NCI-H1694 treated with DMSO at 0.1 percent for 48 hours (cell line): ENCODE measurements around the gene RUNDC3A.
A peak's percentile ranks its signal among the peaks of the same experiment; 100 is the strongest.
"Not testable (repeated sequence)": the region's sequence is repeated elsewhere in the genome, so short reads cannot be mapped to it uniquely, and the experiment has no call there.

ENCODE experiments used
- DNase-seq: peaks from one replicate; lab custom pipeline; 2025; lab: John Stamatoyannopoulos, UW

Gene RUNDC3A

DNA sequence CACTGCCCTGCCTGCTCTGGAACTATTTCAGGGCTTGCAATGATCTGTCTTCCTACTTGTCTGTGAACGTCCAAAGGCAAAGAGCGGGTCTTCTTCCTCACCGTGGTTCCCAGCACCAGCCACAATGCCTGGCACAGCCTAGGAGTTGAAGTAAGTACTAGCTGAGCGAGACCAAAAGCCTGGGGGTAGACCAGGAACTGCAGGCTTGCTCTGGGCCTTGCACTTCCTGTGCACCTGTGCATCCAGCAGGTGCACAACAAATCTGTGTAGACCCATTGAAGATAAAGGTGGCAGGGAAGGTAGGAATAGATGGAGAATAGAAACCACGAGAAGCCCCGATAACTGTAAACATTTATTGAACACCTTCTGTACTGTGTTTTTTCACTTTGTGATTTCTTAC lies 50.6 kb downstream of the RUNDC3A start:
- DNase-seq: no peak

DNA sequence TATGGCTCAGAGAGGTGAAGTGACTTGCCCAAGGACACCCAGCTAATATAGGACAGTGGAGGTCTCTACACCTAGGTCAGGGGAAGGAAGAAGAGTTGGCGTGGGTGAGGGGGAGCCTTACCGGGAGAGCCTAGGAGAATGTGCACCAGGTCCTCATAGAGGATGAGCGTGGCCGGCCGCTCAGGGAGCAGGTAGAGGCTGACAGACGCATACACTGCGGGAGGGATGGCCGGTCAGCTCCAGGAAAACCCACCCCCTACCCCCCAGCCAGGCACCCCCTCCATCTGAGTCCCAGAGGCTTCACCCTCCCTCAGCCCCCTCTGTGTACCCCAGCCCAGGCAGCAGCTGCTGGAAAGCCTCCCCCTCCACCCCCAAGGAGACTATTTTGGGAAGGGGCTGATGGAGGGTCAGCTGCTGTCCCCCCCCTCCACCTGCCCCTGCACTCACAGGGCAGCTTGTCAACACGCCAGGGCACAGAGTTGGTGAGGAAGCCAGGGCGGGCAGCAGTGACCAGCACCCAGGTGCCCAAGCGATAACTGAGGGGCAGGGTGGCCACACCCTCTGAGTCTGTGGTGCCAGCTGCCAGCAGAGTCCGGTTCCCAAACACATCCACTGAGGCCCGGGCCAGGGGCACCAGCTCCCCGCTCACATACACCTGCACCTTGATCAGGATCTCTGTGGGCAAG lies 51.2 kb downstream of the RUNDC3A start:
- DNase-seq: no peak

GRCh38 chr17:44360144-44360533 lies 51.7 kb downstream of the RUNDC3A start:
- DNase-seq: no peak

DNA sequence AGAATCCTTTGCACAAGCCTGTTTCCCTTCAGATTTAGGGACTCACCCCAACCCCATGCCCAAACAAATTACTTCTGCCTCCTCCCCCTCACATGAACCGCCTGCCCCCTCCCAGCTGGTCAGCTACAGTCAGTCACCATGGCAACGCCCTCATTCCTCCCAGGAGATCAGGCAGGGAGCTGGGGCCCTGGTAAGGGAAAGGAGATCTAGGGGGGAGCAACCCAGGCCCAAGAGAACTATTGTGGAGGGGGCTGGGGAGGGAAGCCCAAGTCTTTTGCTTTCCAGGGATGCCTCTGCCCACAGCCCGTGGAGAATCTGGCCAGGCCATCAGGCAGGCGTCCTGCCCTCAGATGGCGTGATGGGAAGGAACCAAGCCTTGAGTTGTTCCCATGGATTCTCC lies 52.4 kb downstream of the RUNDC3A start:
- DNase-seq: no peak

GRCh38 chr17:44361292-44362260 lies 53.2 kb downstream of the RUNDC3A start:
- no peak for DNase-seq

DNA sequence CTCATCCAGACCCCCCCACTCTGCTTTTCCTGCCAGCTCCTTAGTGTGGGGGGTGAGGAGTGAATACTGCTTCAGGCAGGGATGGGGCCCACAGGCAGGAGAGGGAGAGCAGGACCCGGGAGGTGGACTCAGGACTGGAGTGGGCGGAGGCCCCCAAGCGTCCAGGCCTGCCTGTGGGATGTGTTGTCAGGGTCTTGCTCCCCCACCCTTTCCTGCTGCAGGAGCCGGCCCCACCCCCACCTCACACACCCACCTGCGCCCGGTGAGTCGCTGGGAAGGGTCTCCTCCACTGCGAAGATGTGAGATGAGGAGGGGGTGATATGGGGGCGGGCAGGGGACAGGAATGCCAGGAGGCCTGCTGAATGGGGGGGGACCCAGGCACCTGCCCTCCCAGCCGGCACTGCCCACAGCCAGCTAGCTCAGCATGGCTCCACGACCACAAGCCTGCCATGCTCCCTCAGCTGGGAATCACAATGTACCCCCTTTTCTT lies 54.1 kb downstream of the RUNDC3A start:
- no peak for DNase-seq

DNA sequence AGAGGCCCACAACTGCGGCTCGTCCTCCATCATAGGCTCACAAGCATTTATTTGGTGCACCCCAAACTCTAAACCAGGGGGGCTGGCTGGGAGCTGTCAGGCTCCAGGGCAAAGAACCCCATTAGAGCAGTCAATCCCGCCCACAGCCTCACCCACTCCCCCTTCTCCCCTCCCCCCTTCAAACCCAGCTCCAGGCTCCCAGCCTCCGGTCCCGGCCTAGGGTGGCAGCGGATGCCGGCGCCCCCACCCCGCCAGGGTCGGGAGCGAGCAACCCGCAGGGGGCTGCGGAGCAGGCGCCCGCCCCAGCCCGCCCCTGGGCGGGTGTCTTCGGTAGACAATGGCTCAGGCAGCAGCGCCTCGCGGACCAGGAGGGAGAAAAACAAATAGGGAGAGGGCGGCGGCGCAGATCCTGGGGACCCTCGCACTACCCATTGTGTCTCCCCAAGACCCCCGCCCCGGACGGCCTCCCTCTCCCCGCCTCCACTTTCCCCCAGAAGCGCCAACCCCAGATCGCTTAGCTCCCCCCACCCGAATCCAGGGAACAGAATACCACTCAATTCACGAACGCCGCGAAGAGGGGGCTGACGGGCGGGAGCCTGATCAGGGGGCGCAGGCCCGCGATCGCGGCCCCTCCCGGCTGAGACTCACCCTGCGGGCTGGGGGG lies 54.7 kb downstream of the RUNDC3A start:
- no peak for DNase-seq

DNA sequence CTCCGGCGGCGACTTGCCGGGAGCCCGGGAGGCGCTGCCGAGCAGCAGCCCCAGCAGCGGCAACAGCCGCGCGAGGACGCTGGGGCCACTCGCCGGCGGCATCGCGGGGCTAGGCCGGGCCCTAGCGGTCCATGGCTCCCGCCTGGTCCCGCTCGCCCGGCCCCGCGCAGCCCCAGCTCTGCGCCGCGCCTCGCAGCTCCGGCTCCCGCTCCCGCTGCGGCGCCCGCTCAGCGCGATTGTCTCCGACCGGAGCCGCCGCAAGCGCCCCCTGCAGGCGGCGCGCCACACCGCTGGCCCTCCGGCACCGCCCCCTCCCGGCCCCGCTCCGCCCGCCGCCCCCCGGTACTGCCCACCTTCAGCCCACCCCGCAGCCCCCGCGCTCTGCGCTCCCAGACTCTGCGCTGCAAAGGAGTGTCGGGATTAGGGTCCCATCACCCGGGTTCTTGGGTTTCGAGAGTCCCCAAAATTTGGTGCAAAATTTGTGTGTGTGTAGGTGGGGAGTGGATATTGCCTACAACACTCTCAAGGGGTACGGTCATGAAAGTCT lies 55.3 kb downstream of the RUNDC3A start, which contains the start of gene FAM171A2:
Gene FAM171A2 (minus strand): TSS at position 241 of the 547 bp plus-strand sequence. CDS start 139 bp downstream, at position 102.
- DNase-seq: peak; percentile 35

DNA sequence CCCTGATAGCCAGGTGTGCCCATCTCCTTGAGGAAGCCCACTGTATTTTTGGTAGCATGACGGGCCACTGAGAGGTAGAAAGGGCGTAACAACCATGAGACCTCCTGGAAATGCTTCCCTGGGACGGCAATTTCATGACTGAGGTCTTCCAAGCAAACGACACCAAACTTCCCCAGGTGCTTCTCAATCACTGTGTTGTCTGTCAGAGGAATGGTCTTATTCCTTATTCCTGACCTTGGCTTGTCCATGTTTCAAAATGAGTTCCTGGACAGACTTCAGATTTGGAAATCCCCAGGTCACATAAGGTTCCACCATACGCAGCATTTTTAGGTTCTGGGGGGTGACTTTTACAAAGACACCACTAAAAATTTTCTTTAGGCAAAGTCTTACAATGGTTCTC lies 56.6 kb downstream of the RUNDC3A start:
- DNase-seq: not testable (repeated sequence)

DNA sequence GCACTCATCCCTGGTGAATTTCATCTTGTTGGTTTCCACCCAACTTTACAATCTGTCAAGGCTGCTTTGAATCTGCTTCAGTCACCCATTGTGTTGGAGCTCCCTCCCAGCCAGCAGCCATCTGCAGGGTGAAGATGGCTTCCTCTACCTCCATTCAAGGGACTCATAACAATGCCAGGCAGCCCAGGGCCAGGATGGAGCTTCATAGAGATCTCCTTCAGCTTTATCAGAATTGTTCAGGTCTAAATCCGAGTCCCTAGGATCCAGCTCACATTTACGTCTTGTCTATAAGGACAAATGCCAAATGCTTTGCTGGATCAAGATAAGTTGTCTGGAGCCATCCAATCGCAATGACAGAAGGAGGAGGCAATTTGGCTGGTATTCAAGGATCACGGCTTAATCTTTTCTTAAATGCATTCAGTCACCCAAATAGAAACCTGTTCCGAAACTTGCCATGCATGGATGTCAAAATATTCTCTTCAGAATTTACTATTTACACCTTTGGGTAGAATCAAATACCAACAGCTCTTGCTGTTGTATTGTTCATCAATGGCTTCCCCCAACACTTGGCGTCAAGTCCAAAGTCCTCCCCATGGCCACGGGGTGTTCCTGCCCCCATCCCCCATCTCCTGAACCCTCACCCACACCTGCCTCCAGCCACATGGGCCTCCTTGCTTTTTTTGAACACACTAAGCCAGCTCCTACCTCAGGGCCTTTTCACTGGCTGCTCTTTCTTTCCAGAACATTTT lies 59.0 kb downstream of the RUNDC3A start:
- no peak for DNase-seq
